Measurements from ENCODE around the gene TMEM154. TPM values are rescaled to one million over a fixed set of nuclear protein-coding genes. Genes with fewer than 3 reads are reported as not detected.

Gene TMEM154
- total and polyA plus RNA-seq, 4 donors, result under 0.01 to 5.4 (median 2.6) TPM

DNA sequence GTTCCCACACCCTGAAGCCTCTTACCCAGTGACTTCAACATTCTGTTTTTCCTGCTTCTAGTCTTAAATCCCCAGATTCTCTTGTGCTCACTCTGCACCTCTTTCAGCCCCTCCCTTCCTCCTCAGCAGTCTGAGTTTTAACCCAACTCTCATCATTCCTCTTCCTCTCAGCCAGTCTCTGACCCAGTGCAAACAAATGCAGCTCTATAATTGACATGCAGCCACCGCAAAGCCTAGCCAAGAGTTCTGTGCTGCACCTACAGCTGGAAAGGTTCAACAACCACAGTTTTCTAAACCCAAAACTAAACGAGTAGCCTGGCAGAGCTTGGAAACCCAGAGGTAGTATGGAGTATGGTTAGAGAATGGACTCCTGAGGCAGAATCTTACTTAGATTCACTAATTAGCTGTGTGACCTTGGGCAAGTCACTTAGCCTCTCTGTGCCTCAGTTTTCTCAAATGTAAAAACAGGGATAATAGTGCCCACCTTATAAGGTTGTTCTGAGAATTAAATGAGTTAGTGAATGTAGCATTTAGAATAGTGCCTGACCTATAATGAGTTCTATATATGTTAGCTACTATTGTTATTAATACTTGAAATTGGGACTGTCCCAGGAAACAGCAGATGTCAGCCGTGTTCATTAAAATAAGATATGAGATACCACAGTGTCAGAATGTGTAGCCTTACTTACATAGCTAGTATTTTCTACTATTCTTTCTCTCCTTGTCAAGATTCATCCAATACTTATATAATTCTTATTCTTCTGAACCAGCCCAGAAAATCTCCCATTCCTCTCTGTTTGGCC lies 3.5 kb downstream of the TMEM154 start:
- no peaks in the 10 kb centered on the region for H3K27me3 ChIP-seq (ENCODE audit: control insufficient read depth in 1 of 2, insufficient read depth in 2 of 2, low read length in 1 of 2)
- ATAC-seq (ENCODE audit: low FRiP score) (no peak), DNase-seq (no peak)
- 44 to 50% methylated on average over 3 of the region's 3 CpGs for WGBS, 2 donors
- no peaks in the 10 kb centered on the region for H3K36me3 ChIP-seq (ENCODE audit: control insufficient read depth in 1 of 2, insufficient read depth in 2 of 2, low read length in 1 of 2)
- intact Hi-C loops (cut with DNase I), result no loop called here
- H3K4me1 ChIP-seq (ENCODE audit: control insufficient read depth in 1 of 2, insufficient read depth in 2 of 2, low read length in 2 of 2), result no peaks in the 10 kb centered on the region
- H3K9me3 ChIP-seq (ENCODE audit: control insufficient read depth, low read length), result no peaks in the 10 kb centered on the region
- no peak overlapping the region for H3K4me3 ChIP-seq (ENCODE audit: low read length in 2 of 2)
- H3K27ac ChIP-seq (ENCODE audit: low read depth in 1 of 2, low read length in 2 of 2), result no peak overlapping the region

DNA sequence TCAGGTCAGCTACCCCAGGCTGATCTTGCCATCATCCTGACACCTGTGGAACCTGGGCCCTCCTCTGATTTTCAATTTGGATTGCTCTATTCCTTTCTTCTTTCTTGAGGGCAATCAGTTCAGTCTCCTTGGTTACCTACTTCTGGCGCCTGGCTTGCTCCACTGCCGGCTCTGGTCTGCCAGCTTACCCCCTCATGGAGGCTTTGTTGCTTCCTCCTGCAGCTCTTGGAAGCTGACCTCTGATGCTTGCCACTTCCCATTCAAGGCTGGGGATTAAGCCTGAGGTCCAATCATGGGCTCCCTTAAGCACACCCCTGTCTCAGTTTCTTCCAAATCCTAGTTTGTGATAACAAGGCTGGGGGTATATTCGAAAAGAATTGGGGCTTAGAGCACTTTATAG lies 5.4 kb downstream of the TMEM154 start:
- Histone ChIP-seq H3K4me3 (ENCODE audit: low read length in 2 of 2) (no peak overlapping the region), H3K9me3 (ENCODE audit: control insufficient read depth, low read length) (no peaks in the 10 kb centered on the region), H3K27me3 (ENCODE audit: control insufficient read depth in 1 of 2, insufficient read depth in 2 of 2, low read length in 1 of 2) (no peaks in the 10 kb centered on the region), H3K4me1 (ENCODE audit: control insufficient read depth in 1 of 2, insufficient read depth in 2 of 2, low read length in 2 of 2) (no peaks in the 10 kb centered on the region), H3K36me3 (ENCODE audit: control insufficient read depth in 1 of 2, insufficient read depth in 2 of 2, low read length in 1 of 2) (no peaks in the 10 kb centered on the region), H3K27ac (ENCODE audit: low read depth in 1 of 2, low read length in 2 of 2) (no peak overlapping the region)
- DNase-seq (no peak), ATAC-seq (ENCODE audit: low FRiP score) (no peak)
- WGBS, 2 donors, result 63 to 73% methylated on average over 3 of the region's 3 CpGs
- intact Hi-C loops (cut with DNase I), result no loop called here

DNA sequence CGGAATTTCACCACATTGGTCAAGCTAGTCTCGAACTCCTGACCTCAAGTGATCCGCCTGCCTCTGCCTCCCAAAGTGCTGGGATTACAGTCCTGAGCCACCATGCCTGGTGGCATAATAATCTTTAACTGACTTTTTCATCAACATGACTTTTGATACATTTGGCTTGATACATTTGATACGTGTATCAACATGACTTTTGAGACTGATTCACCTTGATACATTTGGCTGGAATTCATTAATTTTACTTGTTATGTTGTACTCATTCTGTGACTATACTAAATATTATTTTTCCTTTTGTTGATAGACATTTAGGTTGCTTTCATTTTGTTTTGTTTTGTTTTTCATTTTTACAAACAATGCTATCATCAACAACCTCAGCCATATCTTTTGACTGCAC lies 6.3 kb downstream of the TMEM154 start:
- no peaks in the 10 kb centered on the region for H3K4me1 ChIP-seq (ENCODE audit: control insufficient read depth in 1 of 2, insufficient read depth in 2 of 2, low read length in 2 of 2)
- H3K4me3 ChIP-seq (ENCODE audit: low read length in 2 of 2), result no peak overlapping the region
- no peaks in the 10 kb centered on the region for H3K36me3 ChIP-seq (ENCODE audit: control insufficient read depth in 1 of 2, insufficient read depth in 2 of 2, low read length in 1 of 2)
- no peak for ATAC-seq (ENCODE audit: low FRiP score)
- DNase-seq, result no peak
- H3K9me3 ChIP-seq (ENCODE audit: control insufficient read depth, low read length), result no peaks in the 10 kb centered on the region
- H3K27me3 ChIP-seq (ENCODE audit: control insufficient read depth in 1 of 2, insufficient read depth in 2 of 2, low read length in 1 of 2), result no peaks in the 10 kb centered on the region
- WGBS, 2 donors, result 88 to 90% methylated on average over 4 of the region's 4 CpGs
- intact Hi-C loops (cut with DNase I), result no loop called here
- H3K27ac ChIP-seq (ENCODE audit: low read depth in 1 of 2, low read length in 2 of 2), result no peak overlapping the region

DNA sequence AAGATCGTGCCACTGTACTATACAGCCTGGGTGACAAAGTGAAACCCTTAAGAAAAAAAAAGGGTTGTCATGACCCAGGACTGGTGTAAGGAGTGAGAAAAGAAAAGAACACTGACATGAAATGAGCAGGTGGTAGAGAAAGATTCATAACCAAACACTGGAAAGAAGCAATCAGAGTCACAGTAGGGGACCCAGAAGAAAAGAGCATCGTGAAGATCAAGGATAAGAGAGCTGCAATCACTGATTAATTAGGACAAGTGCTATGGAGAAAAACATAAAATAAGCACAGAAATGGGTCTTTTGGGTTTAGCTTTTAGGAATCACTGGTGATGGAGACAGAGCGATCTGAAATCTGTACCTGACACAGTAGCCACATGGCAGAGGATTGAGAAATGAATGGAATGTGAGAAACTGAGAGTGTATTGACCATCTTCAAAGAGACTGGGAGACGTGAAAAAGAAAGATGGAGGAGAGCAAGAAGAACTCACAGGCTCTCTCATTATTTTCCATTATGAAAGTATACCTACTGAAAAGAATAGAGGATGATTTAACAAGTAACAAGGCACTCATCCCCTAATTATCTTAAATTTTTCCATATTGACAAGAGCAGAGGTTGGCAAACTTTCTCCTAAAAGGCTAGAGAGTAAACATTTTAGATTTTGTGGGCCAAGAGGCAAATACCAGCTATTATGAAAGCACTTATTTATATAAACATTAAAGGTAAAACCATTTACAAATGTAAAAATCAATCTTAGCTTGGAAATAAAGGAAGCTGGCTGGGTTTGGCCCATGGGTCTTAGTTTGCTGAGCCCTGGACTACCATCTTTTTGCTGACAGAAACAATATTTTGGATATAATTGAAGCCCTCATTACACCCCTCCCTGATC lies 7.3 kb downstream of the TMEM154 start:
- intact Hi-C loops (cut with DNase I), result no loop called here
- ATAC-seq (ENCODE audit: low FRiP score) (no peak), DNase-seq (no peak)
- H3K9me3 ChIP-seq (ENCODE audit: control insufficient read depth, low read length), result peaks cover 1% of the 10 kb centered on the region
- H3K27ac ChIP-seq (ENCODE audit: low read depth in 1 of 2, low read length in 2 of 2), result no peak overlapping the region
- WGBS, 2 donors, result 73 to 78% methylated on average over 4 of the region's 4 CpGs
- H3K4me1 ChIP-seq (ENCODE audit: control insufficient read depth in 1 of 2, insufficient read depth in 2 of 2, low read length in 2 of 2), result no peaks in the 10 kb centered on the region
- H3K36me3 ChIP-seq (ENCODE audit: control insufficient read depth in 1 of 2, insufficient read depth in 2 of 2, low read length in 1 of 2), result no peaks in the 10 kb centered on the region
- no peak overlapping the region for H3K4me3 ChIP-seq (ENCODE audit: low read length in 2 of 2)
- H3K27me3 ChIP-seq (ENCODE audit: control insufficient read depth in 1 of 2, insufficient read depth in 2 of 2, low read length in 1 of 2), result no peaks in the 10 kb centered on the region

DNA sequence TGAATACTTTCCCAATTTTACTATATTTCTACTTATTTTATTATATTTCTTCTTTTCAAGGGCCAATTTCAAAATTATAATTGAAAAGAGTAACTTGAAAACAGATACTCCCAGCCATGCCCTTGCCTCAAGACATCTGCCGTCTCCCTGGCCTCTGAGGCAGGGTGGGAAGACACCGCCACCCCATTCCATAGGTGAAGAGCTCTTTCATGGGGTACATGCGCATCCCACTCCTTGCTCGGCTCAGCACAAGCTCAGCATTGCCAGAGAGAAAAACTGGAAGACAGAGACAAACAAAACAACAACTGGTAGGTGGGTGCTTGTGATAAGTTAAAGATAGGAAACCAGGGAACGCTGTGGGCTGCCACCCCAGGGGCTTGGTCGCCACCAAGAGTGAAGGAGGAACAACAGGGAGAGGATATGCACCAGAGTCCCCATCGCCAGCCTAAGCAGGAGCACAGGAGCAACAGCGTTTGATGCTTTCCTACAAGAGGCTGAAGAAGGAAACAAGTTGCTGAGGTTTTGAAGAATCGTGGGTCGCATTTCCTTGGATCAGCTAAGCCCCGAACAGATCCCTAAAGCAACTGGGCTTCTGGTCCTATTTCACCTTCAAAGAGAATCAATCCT lies 11.3 kb downstream of the TMEM154 start:
- 70 to 72% methylated on average over 11 of the region's 11 CpGs for WGBS, 2 donors
- Histone ChIP-seq H3K27ac (ENCODE audit: low read depth in 1 of 2, low read length in 2 of 2) (no peak overlapping the region), H3K4me1 (ENCODE audit: control insufficient read depth in 1 of 2, insufficient read depth in 2 of 2, low read length in 2 of 2) (no peaks in the 10 kb centered on the region), H3K27me3 (ENCODE audit: control insufficient read depth in 1 of 2, insufficient read depth in 2 of 2, low read length in 1 of 2) (no peaks in the 10 kb centered on the region), H3K4me3 (ENCODE audit: low read length in 2 of 2) (no peak overlapping the region), H3K36me3 (ENCODE audit: control insufficient read depth in 1 of 2, insufficient read depth in 2 of 2, low read length in 1 of 2) (no peaks in the 10 kb centered on the region), H3K9me3 (ENCODE audit: control insufficient read depth, low read length) (peaks cover 1% of the 10 kb centered on the region)
- DNase-seq (no peak), ATAC-seq (ENCODE audit: low FRiP score) (no peak)
- intact Hi-C loops (cut with DNase I), result no loop called here

DNA sequence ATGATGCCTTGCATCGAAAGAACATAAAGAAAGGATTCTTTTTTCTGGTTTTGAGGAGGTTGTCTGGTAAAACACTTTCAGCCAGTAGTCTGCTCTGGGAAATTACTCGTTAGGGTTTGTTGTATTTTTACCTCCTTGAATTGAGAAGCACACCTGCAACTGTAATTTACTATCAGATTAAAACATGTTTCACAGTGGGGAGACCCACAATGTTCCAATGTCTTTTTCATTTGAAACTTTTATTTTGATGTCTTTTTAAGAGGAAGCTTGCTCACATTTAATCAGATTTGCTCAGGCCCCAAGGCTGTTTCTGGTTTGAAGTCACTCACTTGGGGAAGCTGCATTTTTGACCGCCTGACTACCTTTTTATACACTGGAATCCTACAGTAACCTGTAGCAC lies 12.0 kb downstream of the TMEM154 start:
- no peak for DNase-seq
- no peak for ATAC-seq (ENCODE audit: low FRiP score)
- intact Hi-C loops (cut with DNase I), result no loop called here
- Histone ChIP-seq H3K4me1 (ENCODE audit: control insufficient read depth in 1 of 2, insufficient read depth in 2 of 2, low read length in 2 of 2) (no peaks in the 10 kb centered on the region), H3K36me3 (ENCODE audit: control insufficient read depth in 1 of 2, insufficient read depth in 2 of 2, low read length in 1 of 2) (no peaks in the 10 kb centered on the region), H3K27me3 (ENCODE audit: control insufficient read depth in 1 of 2, insufficient read depth in 2 of 2, low read length in 1 of 2) (no peaks in the 10 kb centered on the region), H3K9me3 (ENCODE audit: control insufficient read depth, low read length) (peaks cover 1% of the 10 kb centered on the region), H3K27ac (ENCODE audit: low read depth in 1 of 2, low read length in 2 of 2) (no peak overlapping the region), H3K4me3 (ENCODE audit: low read length in 2 of 2) (no peak overlapping the region)
- 63 to 71% methylated on average over 3 of the region's 3 CpGs for WGBS, 2 donors

DNA sequence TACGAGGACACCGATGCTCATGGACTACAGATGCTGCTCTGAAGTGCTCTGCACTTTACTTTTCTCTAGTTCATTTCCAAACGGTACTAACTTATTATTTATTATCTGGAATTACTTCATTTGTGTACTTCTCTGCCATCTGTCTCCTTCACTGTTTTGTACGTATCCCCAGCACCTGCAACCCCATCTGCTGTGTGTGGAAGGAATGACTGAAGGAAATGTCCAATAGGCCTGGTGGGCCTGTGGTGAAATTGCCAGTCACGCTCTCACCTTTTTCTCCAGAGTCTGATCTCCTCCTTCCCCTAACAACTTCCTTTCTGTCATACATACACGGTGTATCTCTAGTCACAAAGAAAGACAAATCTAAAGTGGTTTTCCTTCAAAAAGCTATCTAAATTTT lies 12.9 kb downstream of the TMEM154 start:
- Histone ChIP-seq H3K36me3 (ENCODE audit: control insufficient read depth in 1 of 2, insufficient read depth in 2 of 2, low read length in 1 of 2) (no peaks in the 10 kb centered on the region), H3K4me1 (ENCODE audit: control insufficient read depth in 1 of 2, insufficient read depth in 2 of 2, low read length in 2 of 2) (no peaks in the 10 kb centered on the region), H3K4me3 (ENCODE audit: low read length in 2 of 2) (no peak overlapping the region), H3K27ac (ENCODE audit: low read depth in 1 of 2, low read length in 2 of 2) (no peak overlapping the region), H3K9me3 (ENCODE audit: control insufficient read depth, low read length) (peaks cover 1% of the 10 kb centered on the region), H3K27me3 (ENCODE audit: control insufficient read depth in 1 of 2, insufficient read depth in 2 of 2, low read length in 1 of 2) (no peaks in the 10 kb centered on the region)
- intact Hi-C loops (cut with DNase I), result no loop called here
- 81 to 84% methylated on average over 6 of the region's 6 CpGs for WGBS, 2 donors
- ATAC-seq (ENCODE audit: low FRiP score) (no peak), DNase-seq (no peak)

DNA sequence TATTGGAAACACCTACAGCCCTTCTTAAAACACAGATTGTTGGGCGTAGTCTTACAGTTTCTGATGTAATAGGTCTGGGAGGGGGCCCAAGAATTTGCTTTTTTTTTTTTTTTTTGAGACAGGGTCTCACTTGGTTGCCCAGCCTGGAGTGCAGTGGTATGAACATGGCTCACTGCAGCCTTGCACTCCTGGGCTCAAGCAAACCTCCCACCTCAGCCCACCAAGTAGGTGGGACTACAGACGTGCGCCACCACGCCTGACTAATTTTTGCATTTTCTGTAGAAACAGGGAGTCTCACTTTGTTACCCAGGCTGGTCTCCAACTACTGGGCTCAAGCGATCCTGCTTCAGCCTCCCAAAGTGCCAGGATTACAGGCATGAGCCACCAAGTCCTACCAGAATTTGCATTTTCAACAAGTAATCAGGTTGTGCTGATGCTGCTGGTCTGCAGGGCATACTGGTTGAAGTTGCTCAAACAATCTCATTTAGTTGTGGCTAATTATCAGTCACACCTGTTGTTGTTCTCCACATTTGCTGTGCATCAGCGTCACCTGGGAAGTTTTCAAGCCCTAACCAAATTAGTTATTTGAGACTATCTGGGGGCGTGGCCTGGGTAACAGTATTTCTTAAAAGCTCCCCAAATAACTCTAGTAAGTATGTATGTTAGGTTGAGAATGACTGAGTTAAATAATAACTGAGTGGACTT lies 14.0 kb downstream of the TMEM154 start:
- Histone ChIP-seq H3K9me3 (ENCODE audit: control insufficient read depth, low read length) (peaks cover 1% of the 10 kb centered on the region), H3K27ac (ENCODE audit: low read depth in 1 of 2, low read length in 2 of 2) (no peak overlapping the region), H3K4me3 (ENCODE audit: low read length in 2 of 2) (no peak overlapping the region), H3K27me3 (ENCODE audit: control insufficient read depth in 1 of 2, insufficient read depth in 2 of 2, low read length in 1 of 2) (no peaks in the 10 kb centered on the region), H3K4me1 (ENCODE audit: control insufficient read depth in 1 of 2, insufficient read depth in 2 of 2, low read length in 2 of 2) (no peaks in the 10 kb centered on the region), H3K36me3 (ENCODE audit: control insufficient read depth in 1 of 2, insufficient read depth in 2 of 2, low read length in 1 of 2) (no peaks in the 10 kb centered on the region)
- intact Hi-C loops (cut with DNase I), result no loop called here
- no peak for DNase-seq
- 83 to 86% methylated on average over 7 of the region's 7 CpGs for WGBS, 2 donors
- ATAC-seq (ENCODE audit: low FRiP score), result no peak
